Activated naive CD4-positive, alpha-beta T cell treated with anti-CD3 and anti-CD28 coated beads, Interleukin-2, amount 50 U/mL, for 72 hours (primary cell): Measurements from ENCODE around the gene HLA-DRB5. TPM values are rescaled to one million over a fixed set of nuclear protein-coding genes. Genes with fewer than 3 reads are reported as not detected.
A peak's percentile ranks its signal among the peaks of the same experiment; 100 is the strongest.
"Not testable (repeated sequence)": the region's sequence is repeated elsewhere in the genome, so short reads cannot be mapped to it uniquely, and the experiment has no call there.

Experiments used
- ATAC-seq, 2 donors: fragments of 150-1000 bp; cut with Tn5 transposase; 2 replicates each; pipeline ENCODE4 v1.10.0; 2021; ENCODE audit warnings: mild to moderate bottlenecking in 2 of 2, moderate library complexity in 2 of 2
- DNase-seq, 2 donors: peaks; one replicate each; pipeline ENCODE4 v3.0.0; 2021 to 2022; ENCODE audit warnings: low spot score in 2 of 2
- H3K27ac Mint-ChIP-seq, 2 donors: one replicate each; pipeline ENCODE4 v1.8.0; 2022; ENCODE audit warnings: mild to moderate bottlenecking in 2 of 2, mixed read lengths in 2 of 2
- H3K36me3 Mint-ChIP-seq, 2 donors: one replicate each; pipeline ENCODE4 v1.8.0; 2022; ENCODE audit warnings: mixed read lengths in 2 of 2
- H3K9me3 Mint-ChIP-seq, 2 donors: one replicate each; pipeline ENCODE4 v1.8.0; 2022; ENCODE audit warnings: mixed read lengths in 2 of 2
- total RNA-seq, 2 donors: library from RNA; stranded (reverse); gene quantifications; one replicate each; pipeline ENCODE4 v1.2.3, GENCODE V29; 2022

HLA-DRB5 gene
- total RNA-seq, 2 donors from 2014 or later: 1.1 to 1.6 TPM

GRCh38 chr6:32522302-32523047 is 7.6 kb downstream of the HLA-DRB5 start:
- no peaks in the 10 kb centered on the region for H3K36me3 Mint-ChIP-seq
- H3K9me3 Mint-ChIP-seq: no peaks in the 10 kb centered on the region
- H3K27ac Mint-ChIP-seq: no peak overlapping the region
- no peak for ATAC-seq
- DNase-seq: no peak

GRCh38 chr6:32519910-32520258 is 10.2 kb downstream of the HLA-DRB5 start:
- H3K9me3 Mint-ChIP-seq: no peaks in the 10 kb centered on the region
- H3K36me3 Mint-ChIP-seq: no peaks in the 10 kb centered on the region
- ATAC-seq (no peak), DNase-seq (no peak)
- no peak overlapping the region for H3K27ac Mint-ChIP-seq

GRCh38 chr6:32519118-32519909 is 10.8 kb downstream of the HLA-DRB5 start:
- no peak for ATAC-seq
- DNase-seq: no peak
- Mint-ChIP-seq H3K27ac (no peak overlapping the region), H3K9me3 (no peaks in the 10 kb centered on the region), H3K36me3 (no peaks in the 10 kb centered on the region)

- ATAC-seq: no peak
Measured at GRCh38 chr6:32517654-32518445, 12.2 kb downstream of the HLA-DRB5 start.

GRCh38 chr6:32501016-32501415 is 29.1 kb downstream of the HLA-DRB5 start:
- H3K27ac Mint-ChIP-seq: no peak overlapping the region
- DNase-seq: no peak
- ATAC-seq: no peak
- no peaks in the 10 kb centered on the region for H3K36me3 Mint-ChIP-seq
- no peaks in the 10 kb centered on the region for H3K9me3 Mint-ChIP-seq

More at GRCh38 chr6:32517654-32518445, 12.2 kb downstream of the HLA-DRB5 start:
- H3K9me3 Mint-ChIP-seq: no peaks in the 10 kb centered on the region
- no peak overlapping the region for H3K27ac Mint-ChIP-seq
- no peaks in the 10 kb centered on the region for H3K36me3 Mint-ChIP-seq
- DNase-seq: no peak

GRCh38 chr6:32492351-32492750 is 37.7 kb downstream of the HLA-DRB5 start:
- ATAC-seq (no peak), DNase-seq (no peak)
- H3K36me3 Mint-ChIP-seq: no peaks in the 10 kb centered on the region
- H3K9me3 Mint-ChIP-seq: no peaks in the 10 kb centered on the region
- H3K27ac Mint-ChIP-seq: no peak overlapping the region

DNA sequence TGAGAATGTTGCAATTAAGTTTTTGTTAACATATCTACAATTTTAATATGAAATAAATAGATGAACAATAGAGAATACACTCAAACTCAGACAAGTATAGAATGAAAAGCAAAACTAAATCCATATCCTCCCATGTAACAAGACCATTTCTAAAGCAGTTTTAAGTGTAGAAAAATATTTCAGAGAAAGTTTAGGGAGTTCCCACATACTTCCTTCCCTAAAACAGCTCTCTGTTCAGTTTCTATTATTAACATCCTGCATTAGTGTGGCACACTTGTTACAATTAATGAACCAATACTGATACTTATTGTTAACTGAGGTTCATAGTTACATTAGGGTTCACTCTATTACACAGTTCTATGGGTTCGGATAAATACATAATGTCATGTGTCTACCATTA is 38.4 kb downstream of the HLA-DRB5 start:
- H3K9me3 Mint-ChIP-seq: no peaks in the 10 kb centered on the region
- DNase-seq: no peak

GRCh38 chr6:32488083-32488482 is 42.0 kb downstream of the HLA-DRB5 start:
- no peak overlapping the region for H3K27ac Mint-ChIP-seq
- no peak for ATAC-seq
- no peaks in the 10 kb centered on the region for H3K36me3 Mint-ChIP-seq
- DNase-seq: no peak
- no peaks in the 10 kb centered on the region for H3K9me3 Mint-ChIP-seq

More for the DNA sequence above, 38.4 kb downstream of the HLA-DRB5 start:
- no peaks in the 10 kb centered on the region for H3K36me3 Mint-ChIP-seq
- ATAC-seq: no peak
- no peak overlapping the region for H3K27ac Mint-ChIP-seq

GRCh38 chr6:32484614-32484998 is 45.5 kb downstream of the HLA-DRB5 start:
- ATAC-seq (no peak), DNase-seq (no peak)
- Mint-ChIP-seq H3K9me3 (no peaks in the 10 kb centered on the region), H3K36me3 (no peaks in the 10 kb centered on the region), H3K27ac (no peak overlapping the region)

- Mint-ChIP-seq H3K27ac (no peak overlapping the region), H3K36me3 (no peaks in the 10 kb centered on the region), H3K9me3 (peaks cover 0 to 1% of the 10 kb centered on the region in 2 donors)
- no peak for DNase-seq
- no peak for ATAC-seq
Measured at GRCh38 chr6:32483968-32484613, 46.0 kb downstream of the HLA-DRB5 start.

DNA sequence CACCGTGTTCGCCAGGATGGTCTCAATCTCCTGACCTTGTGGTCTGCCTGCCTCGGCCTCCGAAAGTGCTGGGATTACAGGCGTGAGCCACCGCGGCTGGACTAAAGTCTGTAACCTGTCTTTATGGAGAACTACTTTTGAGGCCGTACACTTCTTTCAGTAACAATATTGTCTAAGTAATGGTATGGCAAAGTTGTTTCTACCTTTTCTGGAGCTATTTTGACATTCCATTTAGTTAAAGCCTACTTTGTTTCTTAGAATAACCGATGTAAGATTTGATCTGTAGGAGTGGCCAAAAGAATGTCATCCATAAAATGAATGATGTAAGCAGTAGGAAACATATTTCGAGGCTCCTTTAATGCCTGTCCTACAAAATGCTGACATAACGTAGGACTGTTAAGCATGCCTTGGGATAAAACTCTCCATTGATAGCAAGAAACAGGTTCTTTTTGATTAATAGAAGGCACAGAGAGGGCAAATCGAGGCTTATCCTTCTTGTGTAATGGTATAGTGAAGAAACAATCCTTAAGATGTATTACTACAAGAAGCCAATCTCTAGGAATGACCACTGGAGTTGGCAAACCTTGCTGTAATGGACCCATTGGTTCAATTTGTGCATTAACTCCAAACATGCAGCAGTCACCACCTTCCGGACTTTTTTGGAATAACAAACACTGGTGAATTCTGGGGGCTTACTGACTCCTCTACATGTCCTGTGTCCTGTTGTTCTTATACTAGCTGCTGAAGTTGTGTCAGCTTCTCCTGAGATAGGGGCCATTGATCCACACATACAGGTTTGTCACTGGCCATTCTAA is 54.5 kb downstream of the HLA-DRB5 start:
- DNase-seq (no peak), ATAC-seq (no peak)
- Mint-ChIP-seq H3K36me3 (no peaks in the 10 kb centered on the region), H3K27ac (no peak overlapping the region), H3K9me3 (peaks cover 0 to 5% of the 10 kb centered on the region in 2 donors)

DNA sequence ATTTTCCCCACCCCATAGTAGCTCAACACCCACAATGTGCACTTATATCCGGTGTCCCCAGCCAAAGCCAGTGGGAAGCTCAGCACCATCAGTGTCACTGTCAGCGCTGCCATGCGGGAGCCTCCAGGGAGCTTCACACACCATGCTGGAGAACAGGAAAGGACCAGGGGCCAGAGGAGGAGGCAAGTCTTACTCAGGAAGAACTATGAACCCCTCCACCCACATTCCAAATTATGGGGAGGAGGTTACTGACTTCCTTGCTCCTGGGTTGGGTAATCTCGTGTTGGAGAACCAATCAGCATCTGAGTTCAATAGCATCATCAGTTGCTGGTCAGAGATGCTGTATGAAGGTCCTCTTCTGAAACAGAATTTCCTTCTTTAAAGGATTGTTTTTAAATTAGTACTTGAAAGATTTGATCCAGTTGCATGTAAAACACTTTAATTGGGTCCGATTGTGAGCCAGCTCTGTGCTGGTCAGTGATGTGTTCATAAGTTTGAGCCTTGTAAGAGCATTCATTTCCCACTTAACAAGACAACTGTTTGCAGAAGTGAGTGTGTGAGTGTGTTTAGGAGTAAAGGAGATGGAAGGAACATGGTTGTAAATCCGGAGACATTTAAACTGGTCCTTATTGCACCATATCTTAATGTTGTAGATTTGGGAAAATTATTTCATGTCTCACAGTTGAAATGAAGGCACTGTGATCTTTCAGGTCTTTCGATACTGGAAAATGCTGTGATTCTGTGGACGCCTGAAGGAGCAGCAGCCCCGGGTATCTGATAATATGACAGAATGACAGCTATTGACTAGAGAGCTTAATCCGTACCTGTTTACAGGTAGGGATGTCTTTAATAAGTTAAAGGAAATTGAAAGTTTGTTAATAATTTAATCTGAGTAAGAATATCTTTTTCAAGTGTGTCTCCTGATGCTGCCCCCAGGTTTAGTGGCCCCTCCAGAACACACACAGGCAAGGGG is 56.4 kb downstream of the HLA-DRB5 start:
- ATAC-seq: peak; percentile 86
- H3K36me3 Mint-ChIP-seq, DNase-seq, H3K27ac Mint-ChIP-seq, H3K9me3 Mint-ChIP-seq: not testable (repeated sequence)

GRCh38 chr6:32472781-32473375 is 57.2 kb downstream of the HLA-DRB5 start:
- ATAC-seq: no peak
- Mint-ChIP-seq H3K36me3 (no peaks in the 10 kb centered on the region), H3K27ac (no peak overlapping the region), H3K9me3 (no peaks in the 10 kb centered on the region)
- no peak for DNase-seq

DNA sequence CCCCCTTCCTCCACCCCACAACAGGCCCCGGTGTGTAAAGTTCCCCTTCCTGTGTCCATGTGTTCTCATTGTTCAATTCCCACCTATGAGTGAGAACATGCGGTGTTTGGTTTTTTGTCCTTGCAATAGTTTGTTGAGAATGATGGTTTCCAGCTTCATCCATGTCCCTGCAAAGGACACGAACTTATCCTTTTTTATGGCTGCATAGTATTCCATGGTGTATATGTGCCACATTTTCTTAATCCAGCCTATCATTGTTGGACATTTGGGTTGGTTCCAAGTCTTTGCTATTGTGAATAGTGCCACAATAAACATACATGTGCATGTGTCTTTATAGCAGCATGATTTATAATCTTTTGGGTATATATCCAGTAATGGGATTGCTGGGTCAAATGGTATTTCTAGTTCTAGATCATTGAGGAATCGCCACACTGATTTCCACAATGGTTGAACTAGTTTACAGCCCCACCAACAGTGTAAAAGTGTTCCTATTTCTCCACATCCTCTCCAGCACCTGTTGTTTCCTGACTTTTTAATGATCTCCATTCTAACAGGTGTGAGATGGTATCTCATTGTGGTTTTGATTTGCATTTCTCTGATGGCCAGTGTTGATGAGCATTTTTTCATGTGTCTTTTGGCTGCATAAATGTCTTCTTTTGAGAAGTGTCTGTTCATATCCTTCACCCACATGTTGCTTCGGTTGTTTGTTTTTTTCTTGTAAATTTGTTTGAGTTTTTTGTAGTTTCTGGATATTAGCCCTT is 62.2 kb downstream of the HLA-DRB5 start:
- not testable (repeated sequence) for H3K27ac Mint-ChIP-seq, DNase-seq, ATAC-seq
- H3K9me3 Mint-ChIP-seq: peaks cover 10 to 15% of the 10 kb centered on the region in 2 donors
- peaks cover 17 to 18% of the 10 kb centered on the region in 2 donors for H3K36me3 Mint-ChIP-seq
